Liver (tissue), 9 donors: Measurements from ENCODE around the gene TRHDE. TPM values are rescaled to one million over a fixed set of nuclear protein-coding genes. Genes with fewer than 3 reads are reported as not detected.

Experiments used
- DNase-seq: peaks from one replicate; pipeline ENCODE4 v3.0.0-alpha.2; 2017; ENCODE audit warnings: low spot score
- H3K27ac ChIP-seq, 2 donors: one replicate each; pipeline ENCODE4 v1.7.0; 2013; ENCODE audit warnings: inconsistent platforms in 2 of 2, low read length in 2 of 2, control low read depth in 1 of 2, low read depth in 1 of 2, mild to moderate bottlenecking in 1 of 2
- H3K27me3 ChIP-seq, 4 donors: one replicate each; pipeline versions ENCODE4 v1.6.1 to v1.7.0; 2013; ENCODE audit warnings: low read length in 3 of 4, inconsistent platforms in 1 of 4, mild to moderate bottlenecking in 1 of 4, moderate library complexity in 1 of 4; ENCODE audit not compliant: control insufficient read depth in 4 of 4, insufficient read depth in 4 of 4
- H3K36me3 ChIP-seq, 4 donors: one replicate each; pipeline versions ENCODE4 v1.6.1 to v1.7.0; 2013; ENCODE audit warnings: low read length in 3 of 4, mild to moderate bottlenecking in 3 of 4, low read depth in 1 of 4, moderate library complexity in 1 of 4; ENCODE audit not compliant: control insufficient read depth in 4 of 4, insufficient read depth in 3 of 4
- H3K4me1 ChIP-seq, 4 donors: one replicate each; pipeline versions ENCODE4 v1.6.1 to v1.7.0; 2013; ENCODE audit warnings: low read length in 3 of 4, mild to moderate bottlenecking in 3 of 4, moderate library complexity in 1 of 4; ENCODE audit not compliant: control insufficient read depth in 4 of 4, insufficient read depth in 4 of 4
- H3K4me3 ChIP-seq, 3 donors: one replicate each; pipeline versions ENCODE4 v1.6.1 to v1.7.0; 2013; ENCODE audit warnings: low read length in 3 of 3, control low read depth in 1 of 3, low read depth in 1 of 3, mild to moderate bottlenecking in 1 of 3
- H3K9ac ChIP-seq, 2 donors: one replicate each; pipeline ENCODE4 v1.7.0; 2013; ENCODE audit warnings: low read length in 2 of 2, mild to moderate bottlenecking in 2 of 2, moderate library complexity in 2 of 2, control low read depth in 1 of 2, low read depth in 1 of 2
- H3K9me3 ChIP-seq, 4 donors: one replicate each; pipeline versions ENCODE4 v1.6.1 to v1.7.0; 2013; ENCODE audit warnings: low read length in 3 of 4; ENCODE audit not compliant: control insufficient read depth in 4 of 4
- ATF3 ChIP-seq: IDR thresholded peaks from 2 replicates; pipeline ENCODE4 v1.6.1; 2016; ENCODE audit warnings: antibody characterized with exemption
- CTCF ChIP-seq: fragments of 150-350 bp; IDR thresholded peaks from 2 replicates; pipeline ENCODE4 v1.5.1; 2017; ENCODE audit warnings: improper control_type of control experiment, low read depth, low read length; ENCODE audit not compliant: missing input control
- EGR1 ChIP-seq, 2 donors: IDR thresholded peaks; 2 replicates each; pipeline ENCODE4 v1.6.1; 2016 to 2018; ENCODE audit warnings: antibody characterized with exemption in 2 of 2, low read depth in 2 of 2
- FOXA2 ChIP-seq: IDR thresholded peaks from 2 replicates; pipeline ENCODE4 v1.6.1; 2016; ENCODE audit warnings: antibody characterized with exemption
- GABPA ChIP-seq, 2 donors: IDR thresholded peaks in 1 of 2; conservative IDR thresholded peaks in 1 of 2; 2 replicates each; pipeline ENCODE4 v1.6.1; 2016; ENCODE audit warnings: antibody characterized with exemption in 2 of 2, mild to moderate bottlenecking in 1 of 2, moderate library complexity in 1 of 2
- HNF4A ChIP-seq, 2 donors: conservative IDR thresholded peaks; 2 replicates each; pipeline ENCODE4 v1.6.1; 2016; ENCODE audit warnings: antibody characterized with exemption in 2 of 2, mild to moderate bottlenecking in 2 of 2
- HNF4G ChIP-seq: IDR thresholded peaks from 2 replicates; pipeline ENCODE4 v1.6.1; 2016; ENCODE audit warnings: antibody characterized with exemption
- NR2F2 ChIP-seq: IDR thresholded peaks from 2 replicates; pipeline ENCODE4 v1.6.1; 2016; ENCODE audit warnings: antibody characterized with exemption
- RAD21 ChIP-seq, 2 donors: IDR thresholded peaks; 2 replicates each; pipeline ENCODE4 v1.6.1; 2016; ENCODE audit warnings: antibody characterized with exemption in 2 of 2, mild to moderate bottlenecking in 2 of 2
- REST ChIP-seq: IDR thresholded peaks from 2 replicates; pipeline ENCODE4 v1.6.1; 2016; ENCODE audit warnings: antibody characterized with exemption, mild to moderate bottlenecking
- RXRA ChIP-seq, 2 donors: IDR thresholded peaks; 2 replicates each; pipeline ENCODE4 v1.6.1; 2017 to 2018; ENCODE audit warnings: antibody characterized with exemption in 2 of 2, mild to moderate bottlenecking in 1 of 2
- SP1 ChIP-seq: IDR thresholded peaks from 2 replicates; pipeline ENCODE4 v1.6.1; 2018; ENCODE audit warnings: antibody characterized with exemption, mild to moderate bottlenecking
- TAF1 ChIP-seq: conservative IDR thresholded peaks from 2 replicates; pipeline ENCODE4 v1.6.1; 2016; ENCODE audit warnings: antibody characterized with exemption, mild to moderate bottlenecking
- YY1 ChIP-seq: IDR thresholded peaks from 2 replicates; pipeline ENCODE4 v1.6.1; 2016; ENCODE audit warnings: antibody characterized with exemption, mild to moderate bottlenecking
- ZBTB33 ChIP-seq: IDR thresholded peaks from 2 replicates; pipeline ENCODE4 v1.6.1; 2016; ENCODE audit warnings: antibody characterized with exemption
- WGBS: extraction: QIAGEN DNeasy Blood & Tissue Kit; methylation state at CpG from one replicate; pipeline ENCODE4 v1.1.7; 2013; 5-methylcytosine and 5-hydroxymethylcytosine counted together
- polyA plus RNA-seq, 2 donors: library from polyadenylated mRNA; stranded (reverse) in 1 of 2; unstranded in 1 of 2; fragments of 200-250 nt in 1 of 2; fragments of >200 nt in 1 of 2; fragmentation: Nextera tagmentation in 1 of 2; extraction: Ambion mirVana in 1 of 2; gene quantifications; one replicate each; pipeline versions ENCODE4 v1.2.1 to v1.2.3, GENCODE V29; 2013 to 2015
- total RNA-seq, 2 donors: library from RNA; depleted of rRNA; stranded (reverse); fragments of >200 nt; gene quantifications; one replicate each; pipeline ENCODE4 v1.2.3, GENCODE V29; 2014
- TF ChIP-seq, protein P1 (sequence below): IDR thresholded peaks from 2 replicates; pipeline ENCODE4 v1.6.1; 2016; ENCODE audit warnings: antibody characterized with exemption
- donor health status: healthy.
- donor health status: healthy.
- donor health status: healthy.
- donor health status: healthy.
- donor health status: healthy.

TRHDE gene
- total and polyA plus RNA-seq, 4 donors = 0.05 to 0.17 (median 0.14) TPM; not detected in 1

GRCh38 chr12:72242946-72243345, 29.2 kb upstream of the TRHDE start (continued):
- TF ChIP-seq CTCF (no peak), RXRA (IDR thresholded peaks at IDR 0.05) (no peak), TAF1 (no peak), HNF4A (conservative IDR thresholded peaks at IDR 0.05) (no peak), NR2F2 (no peak), YY1 (no peak)

DNA sequence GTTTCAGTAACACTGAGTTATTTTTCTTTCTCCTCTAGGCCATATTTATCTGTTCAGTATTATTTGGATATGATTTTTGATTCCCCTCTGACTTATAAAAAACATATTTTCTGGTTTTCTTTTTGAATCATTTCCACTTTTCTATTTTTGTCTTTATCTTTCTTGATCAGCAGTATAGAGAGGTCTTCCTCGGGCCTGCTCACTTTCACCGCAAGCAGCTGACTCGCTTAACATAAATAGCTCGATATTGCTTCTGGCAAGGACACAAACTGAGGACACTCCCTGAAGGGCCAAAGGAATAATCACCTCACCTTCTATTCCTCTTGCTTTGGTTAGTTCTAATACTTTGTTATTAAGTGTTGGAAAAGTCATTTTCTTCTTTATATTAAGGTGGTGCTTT, 25.8 kb upstream of the TRHDE start:
- Histone ChIP-seq H3K27ac (no peak overlapping the region), H3K4me1 (no peaks in the 10 kb centered on the region), H3K9ac (no peak overlapping the region), H3K36me3 (no peaks in the 10 kb centered on the region), H3K4me3 (no peak overlapping the region), H3K27me3 (peaks cover 0 to 2% (median 0%) of the 10 kb centered on the region in 4 donors), H3K9me3 (peaks cover 1 to 8% (median 5%) of the 10 kb centered on the region in 4 donors)
- DNase-seq = no peak
- WGBS = 81% methylated on average over 4 of the region's 4 CpGs
- TF ChIP-seq FOXA2 = no peak
- TF ChIP-seq EGR1 (IDR thresholded peaks at IDR 0.05; ENCODE audit: low read depth in 2 of 2) = no peak
- no peak for TF ChIP-seq HNF4G
- TF ChIP-seq RXRA (IDR thresholded peaks at IDR 0.05) = no peak
- no peak for TF ChIP-seq GABPA (IDR thresholded peaks at IDR 0.05 in 1 of 2, conservative IDR thresholded peaks at IDR 0.05 in 1 of 2)
- no peak for TF ChIP-seq HNF4A (conservative IDR thresholded peaks at IDR 0.05)
- TF ChIP-seq, protein P1, sequence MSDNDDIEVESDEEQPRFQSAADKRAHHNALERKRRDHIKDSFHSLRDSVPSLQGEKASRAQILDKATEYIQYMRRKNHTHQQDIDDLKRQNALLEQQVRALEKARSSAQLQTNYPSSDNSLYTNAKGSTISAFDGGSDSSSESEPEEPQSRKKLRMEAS = no peak
- no peak for TF ChIP-seq ZBTB33
- no peak for TF ChIP-seq RAD21 (IDR thresholded peaks at IDR 0.05)
- TF ChIP-seq NR2F2 = no peak
- no peak for TF ChIP-seq SP1
- no peak for TF ChIP-seq ATF3
- TF ChIP-seq TAF1 = no peak
- TF ChIP-seq REST = no peak
- no peak for TF ChIP-seq CTCF
- TF ChIP-seq YY1 = no peak
